Neural cell (in vitro differentiated cells): Measurements from ENCODE around the gene CCDC88C. TPM values are rescaled to one million over a fixed set of nuclear protein-coding genes. Genes with fewer than 3 reads are reported as not detected.

Experiments
- H2AFZ ChIP-seq: fragments of 200-600, 300-800 bp; sonication (generic), shearing (Covaris generic); 2 replicates; pipeline ENCODE4 v1.6.0; 2014; ENCODE audit warnings: low read depth, mild to moderate bottlenecking, antibody characterized with exemption, low read length, moderate library complexity
- H3F3A ChIP-seq: fragments of 200-600 bp; shearing (Covaris generic); 2 replicates; pipeline ENCODE4 v1.6.1; 2016; ENCODE audit warnings: mild to moderate bottlenecking, moderate library complexity, mixed read lengths, antibody characterized with exemption, low read length; ENCODE audit not compliant: insufficient read depth, poor library complexity, severe bottlenecking
- H3K27ac ChIP-seq: fragments of 200-600, 300-800 bp; sonication (generic), shearing (Covaris generic); 2 replicates; pipeline ENCODE4 v1.5.1; 2014; ENCODE audit warnings: mild to moderate bottlenecking, low read length, moderate library complexity
- H3K27me3 ChIP-seq: fragments of 300-800, 200-600 bp; sonication (generic), shearing (Covaris generic); 2 replicates; pipeline ENCODE4 v1.6.0; 2014; ENCODE audit warnings: mild to moderate bottlenecking, low read depth, low read length, moderate library complexity; ENCODE audit not compliant: insufficient read depth
- H3K36me3 ChIP-seq: fragments of 300-800, 200-600 bp; sonication (generic), shearing (Covaris generic); 2 replicates; pipeline ENCODE4 v1.5.1; 2014; ENCODE audit warnings: mild to moderate bottlenecking, antibody characterized with exemption, low read length, moderate library complexity; ENCODE audit not compliant: insufficient read depth
- H3K4me2 ChIP-seq: fragments of 300-800, 200-600 bp; sonication (generic), shearing (Covaris generic); 2 replicates; pipeline ENCODE4 v1.6.0; 2014; ENCODE audit warnings: mild to moderate bottlenecking, low read length
- H3K4me3 ChIP-seq: fragments of 300-800, 200-600 bp; sonication (generic), shearing (Covaris generic); 2 replicates; pipeline ENCODE4 v1.5.1; 2014; ENCODE audit warnings: mild to moderate bottlenecking, low read length, moderate library complexity
- H3K79me2 ChIP-seq: fragments of 200-600 bp; shearing (Covaris generic); replicated peaks from 2 replicates; pipeline ENCODE4 v1.6.0; 2014; ENCODE audit warnings: mild to moderate bottlenecking, low read length, moderate library complexity; ENCODE audit not compliant: insufficient read depth
- H3K9ac ChIP-seq: fragments of 300-800, 200-600 bp; sonication (generic), shearing (Covaris generic); 2 replicates; pipeline ENCODE4 v1.6.1; 2016; ENCODE audit warnings: mild to moderate bottlenecking, low read length, mixed read lengths
- H3K9me2 ChIP-seq: fragments of 200-600 bp; shearing (Covaris generic); 2 replicates; pipeline ENCODE4 v1.6.1; 2016; ENCODE audit warnings: mild to moderate bottlenecking, low read length, mixed read lengths; ENCODE audit not compliant: insufficient read depth
- H3K9me3 ChIP-seq: fragments of 200-600, 300-800 bp; sonication (generic), shearing (Covaris generic); 2 replicates; pipeline ENCODE4 v1.6.1; 2016; ENCODE audit warnings: mild to moderate bottlenecking, mixed run types, low read length, moderate library complexity, mixed read lengths
- H4K20me1 ChIP-seq: fragments of 200-600 bp; shearing (Covaris generic); 2 replicates; pipeline ENCODE4 v1.6.1; 2016; ENCODE audit warnings: mild to moderate bottlenecking, mixed run types; ENCODE audit not compliant: insufficient read depth
- EP300 ChIP-seq: fragments of 450-650 bp; conservative IDR thresholded peaks from 2 replicates; pipeline ENCODE4 v1.6.1; 2014; ENCODE audit warnings: antibody characterized with exemption, mild to moderate bottlenecking, moderate library complexity; ENCODE audit not compliant: poor library complexity, severe bottlenecking
- EZH2 ChIP-seq: fragments of 200-600, 300-800 bp; shearing (Covaris generic), sonication (generic); IDR thresholded peaks from 2 replicates; pipeline ENCODE4 v1.6.1; 2014; ENCODE audit warnings: antibody characterized with exemption, low read length, borderline replicate concordance, mild to moderate bottlenecking; ENCODE audit not compliant: insufficient read depth, poor library complexity, severe bottlenecking
- MXI1 ChIP-seq: fragments of 450-650 bp; conservative IDR thresholded peaks from 2 replicates; pipeline ENCODE4 v1.6.1; 2014; ENCODE audit warnings: antibody characterized with exemption, mild to moderate bottlenecking; ENCODE audit not compliant: poor library complexity, severe bottlenecking
- POLR2AphosphoS5 ChIP-seq: IDR thresholded peaks from 2 replicates; pipeline ENCODE4 v1.6.1; 2012
- RAD21 ChIP-seq: fragments of 450-650 bp; conservative IDR thresholded peaks from 2 replicates; pipeline ENCODE4 v1.6.1; 2014; ENCODE audit warnings: antibody characterized with exemption, mild to moderate bottlenecking, moderate library complexity
- SMC3 ChIP-seq: fragments of 450-650 bp; conservative IDR thresholded peaks from 2 replicates; pipeline ENCODE4 v1.6.1; 2014; ENCODE audit warnings: antibody characterized with exemption, mild to moderate bottlenecking, moderate library complexity; ENCODE audit not compliant: poor library complexity
- TAF1 ChIP-seq: IDR thresholded peaks from 2 replicates; pipeline ENCODE4 v1.6.1; 2012; ENCODE audit warnings: low read depth
- polyA plus RNA-seq: library from polyadenylated mRNA; depleted of rRNA; stranded (reverse); fragments of >200 nt; gene quantifications from 2 replicates; pipeline ENCODE4 v1.2.3, GENCODE V29; 2014
- TF ChIP-seq, protein P1 (sequence below): fragments of 450-650 bp; IDR thresholded peaks from 2 replicates; pipeline ENCODE4 v1.5.1; 2014; ENCODE audit warnings: antibody characterized with exemption, mild to moderate bottlenecking, moderate library complexity; ENCODE audit not compliant: poor library complexity, severe bottlenecking
- TF ChIP-seq, protein P2 (sequence below): IDR thresholded peaks from 2 replicates; pipeline ENCODE4 v1.6.1; 2012; ENCODE audit warnings: borderline replicate concordance

The CCDC88C gene
- polyA plus RNA-seq, 1 donor from 2014 or later: 20.1 TPM

DNA sequence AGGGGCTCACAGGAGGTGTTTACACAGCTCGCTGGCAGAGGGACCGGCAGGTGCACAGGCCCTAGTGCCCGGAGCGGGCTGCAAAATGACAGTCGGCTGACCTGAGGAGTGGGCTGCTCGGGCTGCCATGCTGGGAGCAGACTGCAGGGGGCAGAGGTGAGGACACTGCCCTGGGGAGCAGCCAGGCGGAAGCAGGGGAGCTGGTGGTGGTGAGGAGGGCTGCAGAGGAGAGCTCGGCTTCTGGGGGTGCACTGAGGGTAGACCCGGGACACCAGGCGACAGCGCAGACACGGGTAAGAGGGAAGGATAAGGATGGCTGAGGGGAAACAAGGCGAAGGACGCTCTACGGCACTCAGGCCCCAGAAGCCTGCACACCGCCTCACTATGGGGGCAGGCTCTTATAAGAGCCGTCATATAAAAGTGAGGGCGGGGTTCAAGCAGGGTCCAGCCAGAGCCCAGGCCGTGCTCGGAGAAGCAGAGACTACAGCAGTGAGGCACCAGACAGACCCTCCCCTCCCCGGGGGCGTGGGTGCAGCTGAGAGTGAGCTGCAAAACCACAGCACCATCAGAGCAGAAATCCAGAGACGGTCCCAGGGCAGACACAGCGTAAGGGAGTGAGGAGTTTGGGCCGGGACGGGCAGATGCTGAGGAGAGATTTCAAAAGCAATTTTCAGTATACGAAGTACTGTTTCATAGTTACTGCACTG is 62.5 kb downstream of the CCDC88C start:
- no peaks in the 10 kb centered on the region for H4K20me1 ChIP-seq
- H3K4me3 ChIP-seq: no peak overlapping the region
- H3K9ac ChIP-seq: no peak overlapping the region
- no peaks in the 10 kb centered on the region for H3K9me3 ChIP-seq
- peaks cover 9% of the 10 kb centered on the region for H3K79me2 ChIP-seq
- no peak overlapping the region for H2AFZ ChIP-seq
- TF ChIP-seq, protein P1, sequence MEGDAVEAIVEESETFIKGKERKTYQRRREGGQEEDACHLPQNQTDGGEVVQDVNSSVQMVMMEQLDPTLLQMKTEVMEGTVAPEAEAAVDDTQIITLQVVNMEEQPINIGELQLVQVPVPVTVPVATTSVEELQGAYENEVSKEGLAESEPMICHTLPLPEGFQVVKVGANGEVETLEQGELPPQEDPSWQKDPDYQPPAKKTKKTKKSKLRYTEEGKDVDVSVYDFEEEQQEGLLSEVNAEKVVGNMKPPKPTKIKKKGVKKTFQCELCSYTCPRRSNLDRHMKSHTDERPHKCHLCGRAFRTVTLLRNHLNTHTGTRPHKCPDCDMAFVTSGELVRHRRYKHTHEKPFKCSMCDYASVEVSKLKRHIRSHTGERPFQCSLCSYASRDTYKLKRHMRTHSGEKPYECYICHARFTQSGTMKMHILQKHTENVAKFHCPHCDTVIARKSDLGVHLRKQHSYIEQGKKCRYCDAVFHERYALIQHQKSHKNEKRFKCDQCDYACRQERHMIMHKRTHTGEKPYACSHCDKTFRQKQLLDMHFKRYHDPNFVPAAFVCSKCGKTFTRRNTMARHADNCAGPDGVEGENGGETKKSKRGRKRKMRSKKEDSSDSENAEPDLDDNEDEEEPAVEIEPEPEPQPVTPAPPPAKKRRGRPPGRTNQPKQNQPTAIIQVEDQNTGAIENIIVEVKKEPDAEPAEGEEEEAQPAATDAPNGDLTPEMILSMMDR: peak; percentile 17
- TF ChIP-seq TAF1: no peak
- H3K4me2 ChIP-seq: no peak overlapping the region
- no peaks in the 10 kb centered on the region for H3K36me3 ChIP-seq
- H3F3A ChIP-seq: no peaks in the 10 kb centered on the region
- no peak overlapping the region for H3K27ac ChIP-seq
- H3K27me3 ChIP-seq: no peaks in the 10 kb centered on the region
- H3K9me2 ChIP-seq: no peaks in the 10 kb centered on the region

DNA sequence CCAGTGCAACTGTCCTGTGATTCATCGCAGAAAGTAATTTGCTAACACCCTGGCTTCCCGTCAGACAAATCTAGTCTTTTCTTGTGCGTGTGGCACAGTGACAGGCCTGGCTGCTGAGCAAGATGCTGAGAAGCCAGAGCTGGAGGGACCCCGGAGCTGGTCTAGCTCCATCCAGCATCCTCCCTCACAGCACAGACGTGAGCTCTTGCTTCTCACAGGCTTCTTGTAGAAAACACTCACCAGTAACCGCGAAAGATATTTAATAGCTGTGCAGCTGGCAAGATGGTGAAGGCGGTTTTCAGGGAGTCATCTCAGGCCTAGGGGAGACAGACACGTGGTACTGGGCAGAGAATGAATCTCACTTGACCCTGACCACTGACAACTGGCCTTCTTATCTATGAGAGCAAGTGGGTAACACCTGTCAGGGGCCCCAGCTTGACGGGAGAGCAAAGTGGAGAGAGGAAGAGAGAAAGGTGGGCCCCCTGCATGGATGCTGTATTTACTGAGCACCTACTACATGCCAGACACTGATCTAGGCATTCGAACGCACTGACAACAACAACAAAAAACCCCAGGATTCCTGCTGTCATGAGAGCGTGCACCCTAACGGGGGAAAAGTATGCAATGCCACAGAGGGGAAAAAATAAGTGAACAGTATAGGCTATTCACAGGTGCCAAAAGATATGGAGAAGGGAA is 63.3 kb downstream of the CCDC88C start:
- TF ChIP-seq TAF1 (no peak), EZH2 (no peak), EP300 (no peak), MXI1 (no peak), SMC3 (no peak), POLR2AphosphoS5 (no peak), RAD21 (no peak)
- TF ChIP-seq, protein P2, sequence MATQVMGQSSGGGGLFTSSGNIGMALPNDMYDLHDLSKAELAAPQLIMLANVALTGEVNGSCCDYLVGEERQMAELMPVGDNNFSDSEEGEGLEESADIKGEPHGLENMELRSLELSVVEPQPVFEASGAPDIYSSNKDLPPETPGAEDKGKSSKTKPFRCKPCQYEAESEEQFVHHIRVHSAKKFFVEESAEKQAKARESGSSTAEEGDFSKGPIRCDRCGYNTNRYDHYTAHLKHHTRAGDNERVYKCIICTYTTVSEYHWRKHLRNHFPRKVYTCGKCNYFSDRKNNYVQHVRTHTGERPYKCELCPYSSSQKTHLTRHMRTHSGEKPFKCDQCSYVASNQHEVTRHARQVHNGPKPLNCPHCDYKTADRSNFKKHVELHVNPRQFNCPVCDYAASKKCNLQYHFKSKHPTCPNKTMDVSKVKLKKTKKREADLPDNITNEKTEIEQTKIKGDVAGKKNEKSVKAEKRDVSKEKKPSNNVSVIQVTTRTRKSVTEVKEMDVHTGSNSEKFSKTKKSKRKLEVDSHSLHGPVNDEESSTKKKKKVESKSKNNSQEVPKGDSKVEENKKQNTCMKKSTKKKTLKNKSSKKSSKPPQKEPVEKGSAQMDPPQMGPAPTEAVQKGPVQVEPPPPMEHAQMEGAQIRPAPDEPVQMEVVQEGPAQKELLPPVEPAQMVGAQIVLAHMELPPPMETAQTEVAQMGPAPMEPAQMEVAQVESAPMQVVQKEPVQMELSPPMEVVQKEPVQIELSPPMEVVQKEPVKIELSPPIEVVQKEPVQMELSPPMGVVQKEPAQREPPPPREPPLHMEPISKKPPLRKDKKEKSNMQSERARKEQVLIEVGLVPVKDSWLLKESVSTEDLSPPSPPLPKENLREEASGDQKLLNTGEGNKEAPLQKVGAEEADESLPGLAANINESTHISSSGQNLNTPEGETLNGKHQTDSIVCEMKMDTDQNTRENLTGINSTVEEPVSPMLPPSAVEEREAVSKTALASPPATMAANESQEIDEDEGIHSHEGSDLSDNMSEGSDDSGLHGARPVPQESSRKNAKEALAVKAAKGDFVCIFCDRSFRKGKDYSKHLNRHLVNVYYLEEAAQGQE: no peak
- TF ChIP-seq, protein P1: no peak
- no peak overlapping the region for H2AFZ ChIP-seq
- H3K9ac ChIP-seq: no peak overlapping the region
- H3K4me2 ChIP-seq: no peak overlapping the region
- peaks cover 9% of the 10 kb centered on the region for H3K79me2 ChIP-seq
- no peaks in the 10 kb centered on the region for H3K27me3 ChIP-seq
- no peaks in the 10 kb centered on the region for H3F3A ChIP-seq
- no peaks in the 10 kb centered on the region for H3K9me2 ChIP-seq
- no peaks in the 10 kb centered on the region for H3K9me3 ChIP-seq
- H4K20me1 ChIP-seq: no peaks in the 10 kb centered on the region
- no peak overlapping the region for H3K27ac ChIP-seq
- no peaks in the 10 kb centered on the region for H3K36me3 ChIP-seq
- H3K4me3 ChIP-seq: no peak overlapping the region
